Measurements from ENCODE around the gene MTURN.
"Not testable (repeated sequence)": the region's sequence is repeated elsewhere in the genome, so short reads cannot be mapped to it uniquely, and the experiment has no call there.

The MTURN gene

GRCh38 chr7:30181211-30181610 is 46.4 kb downstream of the MTURN start:
- no peak for DNase-seq (ENCODE audit: low read depth)

DNA sequence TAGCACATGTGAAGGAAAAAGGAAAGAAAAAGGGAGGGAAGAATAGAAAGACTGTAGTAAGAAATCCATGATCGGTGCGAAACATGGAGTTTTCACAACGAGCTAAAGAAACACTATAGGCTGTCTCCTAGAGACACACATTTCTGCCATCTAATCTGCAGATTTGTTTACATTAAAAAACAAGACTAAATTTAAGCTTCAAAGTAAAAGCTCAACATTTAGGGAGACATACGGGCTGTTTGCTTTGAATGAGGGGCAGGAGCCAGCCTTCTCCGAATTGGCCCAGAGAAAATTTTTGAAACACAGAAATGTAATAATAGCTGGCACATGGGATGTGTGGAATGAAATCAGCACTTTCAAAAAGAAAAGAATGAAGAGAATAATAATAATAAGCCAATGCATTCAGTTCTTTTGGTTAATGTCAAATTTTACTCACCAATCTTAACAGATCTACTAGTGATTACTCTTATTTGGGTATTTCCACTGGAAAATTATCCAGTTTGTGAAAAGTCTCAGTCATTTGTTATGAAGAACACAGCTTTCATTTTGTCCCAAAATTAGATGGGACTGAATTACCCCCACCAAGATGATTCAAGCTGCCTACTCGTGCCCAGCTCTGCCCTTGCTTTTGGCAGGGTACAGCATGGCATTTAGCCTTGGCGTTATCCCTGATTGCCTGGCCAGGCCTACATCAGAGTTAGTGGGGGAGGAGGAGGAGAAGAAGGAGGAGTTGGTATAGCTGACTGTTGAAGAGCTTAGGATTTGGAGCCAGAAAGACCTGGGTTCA is 47.1 kb downstream of the MTURN start:
- DNase-seq (ENCODE audit: low read depth): no peak

GRCh38 chr7:30182814-30183213 is 48.0 kb downstream of the MTURN start:
- no peak for DNase-seq (ENCODE audit: low read depth)

DNA sequence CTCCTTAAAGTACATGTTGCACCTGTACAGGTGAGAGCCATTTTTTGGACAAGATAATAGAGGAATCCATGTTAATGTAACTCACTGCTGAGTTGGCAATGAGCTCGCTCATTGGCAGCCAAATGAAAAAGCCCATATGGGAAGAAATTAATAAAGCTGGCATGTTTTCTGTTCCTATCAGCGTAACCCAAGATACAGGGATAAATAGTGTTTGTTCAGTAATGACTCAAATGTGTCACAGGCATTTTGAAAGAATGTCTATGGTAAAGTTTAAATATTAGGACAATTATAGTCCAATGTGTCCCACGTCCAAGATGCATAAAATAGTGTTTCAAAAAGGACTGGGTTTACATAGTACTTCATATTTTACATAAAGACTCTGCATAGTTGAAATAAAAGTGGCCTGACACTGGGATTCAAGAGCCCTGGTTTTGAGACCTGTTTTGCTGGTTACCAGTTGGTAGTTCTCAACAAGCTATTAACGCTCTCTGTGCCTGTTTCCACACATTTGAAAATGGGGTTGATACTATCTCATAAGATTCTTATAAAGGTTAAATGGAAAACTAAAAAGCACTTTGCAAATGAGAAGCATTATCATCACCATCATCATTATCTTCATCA is 49.1 kb downstream of the MTURN start:
- DNase-seq (ENCODE audit: low read depth): no peak

- no peak for DNase-seq (ENCODE audit: low read depth)
Observed at GRCh38 chr7:30184791-30185487, 50.2 kb downstream of the MTURN start.

DNA sequence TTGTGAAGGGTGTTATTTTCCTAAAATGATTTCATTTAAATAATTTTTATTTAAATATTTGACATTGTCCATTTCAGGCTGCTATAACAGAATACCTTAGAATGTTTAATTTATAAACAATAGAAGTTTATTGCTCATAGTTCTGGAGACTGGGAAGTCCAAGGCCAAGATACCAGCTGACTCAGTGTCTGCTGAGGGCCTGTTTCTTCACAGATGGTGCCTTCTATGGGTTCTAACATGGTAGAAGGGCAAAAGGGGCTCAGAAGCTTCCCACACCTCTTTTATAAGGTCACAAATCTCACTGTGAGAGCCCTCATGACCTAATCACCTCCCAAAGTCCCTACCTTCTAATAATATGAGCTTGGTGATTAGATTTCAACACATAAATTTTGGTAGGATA is 50.7 kb downstream of the MTURN start:
- DNase-seq (ENCODE audit: low read depth): no peak

DNA sequence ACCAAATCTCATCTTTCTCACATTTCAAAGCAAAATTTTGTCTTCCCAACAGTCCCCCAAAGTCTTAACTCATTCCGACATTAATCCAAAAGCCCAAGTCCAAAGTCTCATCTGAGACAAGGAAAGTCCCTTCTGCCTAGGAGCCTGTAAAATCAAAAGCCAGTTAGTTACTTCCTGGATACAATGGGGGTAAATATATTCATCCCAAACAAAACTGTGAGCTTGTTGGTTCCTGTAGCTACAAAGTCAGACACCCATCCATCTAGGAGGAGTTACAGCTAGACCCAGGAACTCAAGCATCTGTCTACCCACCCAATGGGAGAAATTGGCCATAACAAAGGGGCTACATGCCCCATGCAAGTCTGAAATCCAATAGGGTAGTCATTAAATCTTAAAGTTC is 51.9 kb downstream of the MTURN start:
- DNase-seq (ENCODE audit: low read depth): no peak

DNA sequence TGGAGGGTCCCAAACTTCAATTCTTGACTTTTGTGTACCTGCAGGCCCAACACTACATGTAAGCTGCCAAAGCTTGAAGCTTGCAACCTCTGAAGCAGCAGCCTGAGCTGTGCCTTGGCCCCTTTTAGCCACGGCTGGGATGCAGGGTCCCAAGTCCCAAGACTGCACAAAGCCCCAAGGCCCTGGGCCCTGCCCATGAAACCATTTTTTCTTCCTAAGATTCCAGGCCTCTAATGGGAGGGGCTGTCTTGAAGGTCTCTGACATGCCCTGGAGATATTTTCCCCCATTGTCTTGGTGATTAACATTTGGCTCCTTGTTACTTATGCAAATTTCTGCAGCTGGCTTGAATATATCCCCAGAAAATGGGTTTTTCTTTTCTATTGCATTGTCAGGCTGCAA is 52.7 kb downstream of the MTURN start:
- no peak for DNase-seq (ENCODE audit: low read depth)

GRCh38 chr7:30188381-30188780 is 53.6 kb downstream of the MTURN start:
- DNase-seq (ENCODE audit: low read depth): not testable (repeated sequence)

GRCh38 chr7:30188811-30189210 is 54.0 kb downstream of the MTURN start:
- no peak for DNase-seq (ENCODE audit: low read depth)

- DNase-seq (ENCODE audit: low read depth): no peak
Observed at GRCh38 chr7:30191809-30192208, 57.0 kb downstream of the MTURN start.

DNA sequence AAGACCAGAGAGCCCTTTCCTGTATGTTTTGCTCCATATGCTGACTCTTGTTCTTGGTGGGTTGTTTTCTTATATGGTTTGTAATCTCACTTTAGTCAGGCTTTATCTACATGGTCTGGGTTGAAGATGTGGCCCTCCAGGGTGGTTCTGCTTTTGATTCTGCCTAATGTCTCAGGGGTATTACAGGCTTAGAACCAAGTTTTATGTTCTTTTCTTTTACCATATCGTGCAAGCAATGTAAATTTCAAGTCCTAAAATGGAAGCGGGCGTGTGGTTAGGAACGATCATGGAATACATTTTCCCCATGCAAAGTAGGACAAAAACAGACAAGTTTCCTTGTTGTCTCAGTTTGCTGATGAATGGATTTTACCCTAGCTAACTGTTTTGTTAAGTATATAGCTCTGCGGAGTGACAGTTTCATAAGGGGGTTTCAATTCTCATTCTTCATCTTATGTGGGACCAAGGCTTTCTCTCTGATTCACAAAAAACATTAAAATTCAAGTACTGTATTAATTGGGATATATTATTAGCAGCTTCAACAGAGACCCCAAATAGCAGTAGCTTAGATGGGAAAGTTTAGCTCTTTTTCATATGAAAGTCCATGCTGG is 58.7 kb downstream of the MTURN start:
- DNase-seq (ENCODE audit: low read depth): no peak

DNA sequence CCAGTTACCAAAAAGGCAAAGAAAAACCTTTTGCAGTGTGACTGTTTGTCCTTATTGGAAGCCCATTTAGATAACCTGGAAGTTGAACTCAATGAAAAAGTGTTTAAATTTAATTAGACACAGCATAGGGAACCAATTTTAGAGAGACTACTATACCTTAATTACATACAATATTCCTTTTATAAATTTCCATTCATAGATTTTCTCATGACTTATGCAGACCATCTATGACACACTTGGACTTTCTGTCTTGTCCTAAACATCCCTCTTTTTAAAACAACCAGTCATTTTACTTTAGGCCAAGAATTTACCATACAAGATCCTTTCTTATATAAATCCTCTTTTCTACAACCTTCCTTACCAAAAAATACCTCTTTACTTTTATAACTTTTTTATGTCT is 61.6 kb downstream of the MTURN start:
- DNase-seq (ENCODE audit: low read depth): no peak

DNA sequence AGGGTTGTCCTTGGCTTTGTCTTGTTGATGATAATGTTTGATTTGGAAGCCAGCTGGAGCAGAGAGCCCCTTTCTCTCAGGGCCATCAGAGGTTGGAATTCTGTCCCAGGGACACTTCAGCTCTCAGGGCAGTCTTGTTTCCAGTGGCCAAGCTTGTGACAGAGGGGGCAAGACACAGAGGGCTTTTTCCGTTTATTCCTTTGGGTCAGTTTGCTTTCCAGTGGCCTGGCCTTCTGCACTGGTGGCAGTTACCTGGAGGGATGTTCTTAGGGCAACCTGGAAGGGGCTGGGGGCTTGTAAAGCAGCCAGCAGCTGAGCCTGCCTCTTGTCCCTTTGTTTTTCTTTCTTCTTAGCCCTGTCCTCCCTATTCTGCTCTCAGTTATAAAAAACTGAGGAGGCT is 62.7 kb downstream of the MTURN start:
- DNase-seq (ENCODE audit: low read depth): no peak

- DNase-seq (ENCODE audit: low read depth): no peak
Observed at GRCh38 chr7:30199271-30199670, 64.5 kb downstream of the MTURN start.

DNA sequence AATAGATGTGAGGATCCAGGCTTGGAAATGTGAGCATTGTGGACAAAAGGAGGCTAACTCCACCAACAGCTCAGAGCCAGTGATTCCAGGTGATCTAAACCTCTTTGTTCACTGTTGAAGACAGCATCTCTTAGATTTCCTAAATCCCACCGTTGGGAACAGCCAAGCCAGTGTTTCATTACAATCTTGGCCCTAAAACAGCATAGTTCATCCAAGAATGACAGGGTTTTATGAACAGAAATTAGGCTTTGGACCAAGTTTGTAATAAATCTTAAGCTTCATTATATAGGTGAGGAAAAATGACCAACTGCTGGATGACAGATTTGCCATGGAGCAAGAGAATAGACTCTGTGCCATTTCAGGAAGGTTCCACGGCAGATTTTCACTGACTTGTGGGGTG is 65.8 kb downstream of the MTURN start:
- DNase-seq (ENCODE audit: low read depth): no peak

- no peak for DNase-seq (ENCODE audit: low read depth)
Observed at GRCh38 chr7:30201161-30201666, 66.4 kb downstream of the MTURN start.

DNA sequence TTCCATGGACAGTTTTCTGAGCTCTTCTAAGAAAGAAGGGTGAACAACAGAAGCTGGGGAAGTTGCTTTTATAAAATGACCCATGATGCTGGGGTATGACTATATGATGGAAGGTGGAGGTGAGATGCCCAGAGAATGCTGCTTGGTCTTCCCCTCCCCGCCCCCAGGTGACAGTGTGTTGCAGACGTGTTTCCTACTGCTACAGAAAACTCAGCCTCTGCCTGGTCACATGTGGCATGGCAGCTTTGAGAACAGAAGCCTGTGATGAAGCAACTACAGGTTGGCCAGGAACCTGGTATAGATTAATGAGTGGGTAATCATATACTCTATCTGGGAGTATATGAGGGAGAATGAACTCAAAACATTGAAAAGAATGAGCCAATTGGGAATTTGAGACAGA is 67.1 kb downstream of the MTURN start:
- no peak for DNase-seq (ENCODE audit: low read depth)

DNA sequence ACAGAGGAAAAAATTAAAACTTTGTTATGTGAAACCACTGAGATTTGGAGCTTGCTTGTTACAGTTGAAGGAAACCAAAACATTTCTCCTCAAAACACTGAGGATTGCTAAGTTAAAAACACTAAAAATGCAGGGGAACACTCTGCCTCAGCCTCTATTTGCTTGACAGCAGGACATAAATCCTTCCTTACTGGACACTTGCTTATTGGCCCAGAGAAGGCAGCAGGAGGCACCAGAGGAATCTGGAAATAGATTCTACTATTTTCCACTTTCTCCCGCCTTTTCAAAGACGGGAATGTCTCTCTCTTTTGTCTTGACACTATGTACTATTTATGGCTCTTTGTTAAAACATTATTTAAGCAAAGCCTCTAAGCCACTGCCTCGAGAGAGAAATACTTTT is 67.9 kb downstream of the MTURN start:
- no peak for DNase-seq (ENCODE audit: low read depth)

GRCh38 chr7:30206491-30206890 is 71.7 kb downstream of the MTURN start:
- no peak for DNase-seq (ENCODE audit: low read depth)

GRCh38 chr7:30206942-30207341 is 72.2 kb downstream of the MTURN start:
- DNase-seq (ENCODE audit: low read depth): no peak

DNA sequence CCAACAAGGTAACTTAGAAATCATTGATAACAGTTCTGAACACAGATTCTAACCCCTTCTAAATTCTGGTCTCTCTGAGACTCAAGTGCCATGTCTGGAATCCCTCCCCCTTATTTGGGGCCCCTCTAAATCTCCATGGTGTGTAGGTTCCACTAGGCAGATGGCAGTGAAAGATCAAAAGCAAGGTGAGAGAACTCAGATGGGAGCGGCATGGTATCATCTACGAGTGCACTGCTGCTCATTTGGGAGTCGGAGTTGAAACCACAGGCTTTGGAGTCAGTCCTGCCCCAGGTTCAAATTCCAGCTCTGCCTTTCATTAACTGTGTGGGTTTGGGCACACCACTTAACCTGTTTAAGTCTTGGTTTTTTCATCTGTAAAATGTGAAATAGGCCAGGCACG is 72.6 kb downstream of the MTURN start:
- DNase-seq (ENCODE audit: low read depth): no peak

GRCh38 chr7:30209951-30210350 is 75.2 kb downstream of the MTURN start:
- no peak for DNase-seq (ENCODE audit: low read depth)

Measured in activated T-cell treated with anti-CD3 and anti-CD28 coated beads for 1 hour (primary cell).